HFF-Myc (cell line): ENCODE measurements around the gene SLC5A12.

ENCODE experiments used
- DNase-seq: peaks from one replicate; pipeline ENCODE4 v3.0.0-alpha.2; 2011; ENCODE audit warnings: low read depth; ENCODE audit errors: extremely low read depth
- H3K4me3 ChIP-seq: replicated peaks from 2 replicates; pipeline ENCODE4 v1.5.1; 2011; ENCODE audit warnings: low read depth, mild to moderate bottlenecking, control low read depth, low read length
- TF ChIP-seq, protein P1 (sequence below): IDR thresholded peaks from 2 replicates; pipeline ENCODE4 v1.5.1; 2012; ENCODE audit warnings: mild to moderate bottlenecking, low read depth, low read length, control low read depth; ENCODE audit errors: missing control alignments

The SLC5A12 gene

GRCh38 chr11:26703411-26704191 is 18.3 kb downstream of the SLC5A12 start:
- no peak overlapping the region for H3K4me3 ChIP-seq
- DNase-seq, result no peak
- TF ChIP-seq, protein P1, sequence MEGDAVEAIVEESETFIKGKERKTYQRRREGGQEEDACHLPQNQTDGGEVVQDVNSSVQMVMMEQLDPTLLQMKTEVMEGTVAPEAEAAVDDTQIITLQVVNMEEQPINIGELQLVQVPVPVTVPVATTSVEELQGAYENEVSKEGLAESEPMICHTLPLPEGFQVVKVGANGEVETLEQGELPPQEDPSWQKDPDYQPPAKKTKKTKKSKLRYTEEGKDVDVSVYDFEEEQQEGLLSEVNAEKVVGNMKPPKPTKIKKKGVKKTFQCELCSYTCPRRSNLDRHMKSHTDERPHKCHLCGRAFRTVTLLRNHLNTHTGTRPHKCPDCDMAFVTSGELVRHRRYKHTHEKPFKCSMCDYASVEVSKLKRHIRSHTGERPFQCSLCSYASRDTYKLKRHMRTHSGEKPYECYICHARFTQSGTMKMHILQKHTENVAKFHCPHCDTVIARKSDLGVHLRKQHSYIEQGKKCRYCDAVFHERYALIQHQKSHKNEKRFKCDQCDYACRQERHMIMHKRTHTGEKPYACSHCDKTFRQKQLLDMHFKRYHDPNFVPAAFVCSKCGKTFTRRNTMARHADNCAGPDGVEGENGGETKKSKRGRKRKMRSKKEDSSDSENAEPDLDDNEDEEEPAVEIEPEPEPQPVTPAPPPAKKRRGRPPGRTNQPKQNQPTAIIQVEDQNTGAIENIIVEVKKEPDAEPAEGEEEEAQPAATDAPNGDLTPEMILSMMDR, result no peak

DNA sequence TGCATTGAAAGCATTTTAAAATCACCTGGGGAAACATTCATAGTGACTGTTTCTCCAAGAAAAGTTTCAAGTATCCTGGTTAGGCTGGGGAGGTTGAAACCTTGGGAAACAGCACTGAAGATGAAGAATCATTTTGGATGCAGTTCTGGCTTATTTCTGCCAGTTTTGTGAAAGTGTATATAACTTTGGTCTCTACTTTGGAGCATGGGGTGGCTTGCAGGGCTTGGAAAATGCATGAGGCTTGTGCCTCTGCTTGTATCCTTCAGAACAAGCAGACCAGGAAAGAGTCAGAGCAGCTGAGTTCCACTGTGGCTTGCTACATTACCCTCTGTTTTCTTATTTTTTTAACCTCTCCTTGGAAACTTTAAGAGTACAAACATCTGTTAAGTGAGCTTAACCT is 19.5 kb downstream of the SLC5A12 start:
- TF ChIP-seq, protein P1, result no peak
- no peak overlapping the region for H3K4me3 ChIP-seq
- DNase-seq, result no peak

DNA sequence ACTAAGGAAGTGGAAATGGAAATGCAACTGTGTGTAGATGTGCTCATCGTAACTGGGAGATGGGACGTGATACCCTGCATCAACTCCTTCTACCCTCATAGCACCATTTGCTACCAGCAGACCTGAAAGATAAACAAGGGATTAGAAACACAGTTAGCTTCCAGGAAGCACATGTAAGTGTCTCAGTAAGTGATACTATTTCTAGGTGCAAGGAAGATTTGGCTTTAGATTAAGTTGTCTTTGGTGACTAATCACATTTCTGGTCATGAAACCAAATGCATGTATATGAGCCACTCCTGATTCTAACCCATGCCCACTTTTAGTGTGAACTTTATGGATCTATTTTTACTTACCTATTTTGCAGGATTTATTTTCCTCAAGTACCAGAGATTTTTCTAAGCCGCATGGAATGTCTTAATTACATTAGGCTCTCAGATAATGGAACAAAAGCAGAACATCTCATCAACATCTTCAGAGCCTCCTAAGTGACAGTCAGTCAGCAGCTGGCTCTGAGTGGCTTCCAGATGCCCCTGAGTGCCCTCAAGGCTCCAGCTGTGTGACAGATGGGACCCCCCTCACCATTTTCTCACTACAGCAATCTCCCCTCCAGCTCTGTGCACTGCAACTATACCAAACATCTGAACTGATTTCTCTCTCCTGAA is 21.2 kb downstream of the SLC5A12 start:
- H3K4me3 ChIP-seq, result no peak overlapping the region
- no peak for DNase-seq
- TF ChIP-seq, protein P1, result no peak

- H3K4me3 ChIP-seq, result no peak overlapping the region
- no peak for DNase-seq
- TF ChIP-seq, protein P1, result no peak
Measured at GRCh38 chr11:26698224-26698623, 23.6 kb downstream of the SLC5A12 start.

- DNase-seq, result no peak
- no peak overlapping the region for H3K4me3 ChIP-seq
- TF ChIP-seq, protein P1, result no peak
Measured at GRCh38 chr11:26696330-26696729, 25.5 kb downstream of the SLC5A12 start.

- TF ChIP-seq, protein P1, result no peak
- DNase-seq, result no peak
- H3K4me3 ChIP-seq, result no peak overlapping the region
Measured at GRCh38 chr11:26688701-26689100, 33.2 kb downstream of the SLC5A12 start.
